Ecto neural progenitor cell (in vitro differentiated cells): ENCODE data around the gene ARGFX.
"Not testable (repeated sequence)": the region's sequence is repeated elsewhere in the genome, so short reads cannot be mapped to it uniquely, and the experiment has no call there.

Experiments
- DNase-seq: peaks from one replicate; pipeline ENCODE4 v3.0.0-alpha.2; 2018; ENCODE audit warnings: low spot score

Gene ARGFX

DNA sequence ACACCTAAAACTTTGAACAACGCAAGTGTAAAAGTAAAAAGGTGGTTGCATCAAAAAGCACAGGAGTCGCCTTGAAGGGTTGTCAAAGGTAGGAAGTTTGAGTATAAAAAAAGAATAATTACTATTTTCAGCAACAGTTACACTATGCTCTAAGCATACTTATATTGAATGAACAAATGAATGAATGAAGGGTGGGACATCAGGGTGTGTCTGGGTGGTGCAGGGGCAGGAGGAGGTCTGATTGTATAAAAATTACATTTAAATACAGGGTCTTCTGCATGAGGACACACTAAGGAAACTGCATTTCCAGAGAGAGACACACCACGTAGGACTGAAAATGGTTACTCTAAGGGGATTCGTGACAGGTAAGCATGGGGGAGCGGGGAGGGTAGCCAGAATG lies at the start of gene ARGFX:
Gene ARGFX (plus strand): TSS at position 301 of the 400 bp plus-strand sequence. CDS start 2,765 bp downstream, outside the sequence.
- DNase-seq = no peak

DNA sequence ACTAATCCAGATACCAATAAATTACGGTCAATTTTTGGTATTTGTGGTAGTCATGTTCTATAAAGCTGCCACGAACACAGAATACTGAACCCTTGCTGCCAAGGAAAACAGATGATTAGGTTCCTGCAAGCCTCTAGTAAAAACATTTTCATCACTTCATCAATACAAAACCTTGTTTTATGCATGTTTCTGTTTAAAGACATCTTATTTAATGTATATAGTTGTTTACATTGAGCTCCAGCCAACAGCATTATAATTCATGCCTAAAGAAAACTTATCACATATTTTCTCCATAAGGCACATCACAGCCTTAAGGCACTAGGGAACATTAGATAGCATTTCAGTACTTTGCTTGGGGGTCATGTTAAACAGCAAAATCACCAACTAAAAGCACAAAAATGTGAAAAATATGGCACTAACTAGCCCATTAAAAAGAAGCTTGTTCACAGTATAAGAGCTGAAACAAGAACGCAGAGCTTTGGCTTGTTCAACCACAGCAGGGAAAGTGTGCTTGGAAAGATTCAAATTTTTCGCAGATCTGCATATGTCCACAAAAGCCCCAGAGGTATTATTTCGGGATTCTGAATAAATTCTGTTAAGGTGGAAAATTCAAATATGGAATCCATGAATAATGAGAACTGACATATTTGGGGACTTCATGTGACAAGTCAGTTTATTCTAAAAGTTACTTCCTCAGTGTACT lies 49.6 kb upstream of the ARGFX start:
- DNase-seq = no peak

DNA sequence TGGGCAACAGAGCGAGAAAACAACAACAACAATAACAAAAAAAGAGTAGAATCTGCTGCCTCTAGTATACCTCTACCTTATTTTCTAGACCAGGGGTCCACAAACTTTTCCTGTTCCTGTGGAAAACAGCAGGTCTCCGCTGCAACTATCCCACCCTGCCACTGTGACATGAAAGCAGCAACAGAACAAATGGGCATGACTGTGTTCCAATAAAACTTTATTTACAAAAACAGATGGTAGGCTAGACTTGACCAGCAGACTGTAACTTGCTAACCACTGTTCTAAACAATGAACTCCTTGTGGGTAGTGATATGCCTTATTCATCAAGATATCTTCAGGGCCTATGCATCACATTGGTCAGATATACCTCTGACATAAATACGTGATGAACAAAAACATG lies 47.2 kb upstream of the ARGFX start:
- DNase-seq = no peak

DNA sequence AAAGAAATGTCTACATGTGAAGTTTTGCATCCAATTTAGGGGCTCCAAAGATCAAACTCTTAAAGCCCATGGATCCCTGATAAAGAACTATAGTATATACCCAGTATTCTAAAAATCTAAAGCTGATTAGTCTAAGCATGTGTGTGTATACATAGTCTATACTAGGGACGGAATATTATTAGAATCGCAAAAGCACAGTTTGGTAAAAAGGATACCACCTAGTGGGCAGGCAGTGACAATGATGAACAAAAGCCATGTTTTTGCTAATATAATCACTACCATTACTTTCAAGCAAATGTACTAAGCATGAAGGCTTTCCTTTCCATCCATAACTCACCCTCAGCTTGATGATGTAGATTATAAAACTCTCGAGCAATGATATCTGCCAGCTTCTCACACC lies 38.4 kb upstream of the ARGFX start:
- DNase-seq = no peak

DNA sequence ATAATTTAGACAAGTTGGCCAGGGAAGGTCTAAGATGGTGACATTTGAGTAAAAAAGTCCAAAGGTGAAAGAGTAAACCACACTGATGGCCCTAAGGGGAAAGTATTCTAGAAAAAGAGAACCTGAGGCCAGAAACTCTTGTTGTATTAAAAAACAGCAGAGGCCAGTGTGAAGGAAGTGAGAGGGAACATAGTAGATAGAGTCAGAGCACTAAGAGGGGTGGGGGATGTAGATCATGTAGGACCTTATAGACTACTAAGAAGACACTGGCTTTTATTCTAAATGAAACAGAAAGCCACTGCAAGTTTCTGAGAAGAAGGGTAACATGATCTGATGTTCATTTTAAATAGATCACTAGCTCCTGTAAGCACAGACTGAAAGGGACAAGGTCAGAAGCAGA lies 36.5 kb upstream of the ARGFX start:
- no peak for DNase-seq

DNA sequence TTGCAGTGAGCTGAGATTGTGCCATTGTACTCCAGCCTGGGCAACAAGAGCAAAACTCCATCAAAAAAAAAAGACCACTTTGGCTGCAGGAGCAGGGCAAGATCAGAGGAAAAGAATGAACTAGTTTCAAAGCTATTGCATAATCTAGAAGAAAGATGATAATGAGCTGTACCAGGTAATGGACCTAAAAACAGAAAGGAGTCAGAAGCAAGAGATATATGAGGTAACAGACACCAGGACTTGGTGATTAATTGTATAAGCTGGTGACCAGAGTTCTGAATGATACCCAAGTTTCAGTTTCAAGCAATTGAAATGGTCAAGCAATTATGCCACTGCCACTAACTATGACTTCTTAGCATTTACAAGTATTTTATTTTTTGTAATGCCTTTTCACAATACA lies 24.8 kb upstream of the ARGFX start:
- no peak for DNase-seq

DNA sequence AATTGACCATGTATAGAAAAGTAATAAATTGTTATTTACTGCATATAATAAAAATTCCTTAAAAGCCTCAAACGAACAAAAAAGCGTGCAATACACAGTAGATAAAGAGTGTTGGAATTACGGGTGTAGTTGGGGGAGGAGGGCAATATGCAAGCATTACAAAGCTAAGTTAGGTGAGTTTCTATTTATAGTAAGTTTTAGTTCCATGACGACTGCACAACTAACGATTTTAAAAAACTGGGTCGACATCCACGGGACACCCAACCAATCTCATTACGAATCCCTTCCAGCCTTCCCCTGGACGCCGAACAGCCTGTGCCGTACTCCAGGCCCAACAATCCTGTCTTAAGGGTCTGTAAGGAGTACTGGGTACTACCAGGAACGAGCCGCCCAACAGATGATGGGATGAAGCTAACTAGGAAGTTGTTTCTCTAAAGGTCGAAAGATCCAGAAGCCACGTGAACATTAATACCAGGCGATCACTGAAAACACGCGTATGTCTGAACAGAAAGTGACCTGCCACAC lies 22.6 kb upstream of the ARGFX start:
- no peak for DNase-seq

DNA sequence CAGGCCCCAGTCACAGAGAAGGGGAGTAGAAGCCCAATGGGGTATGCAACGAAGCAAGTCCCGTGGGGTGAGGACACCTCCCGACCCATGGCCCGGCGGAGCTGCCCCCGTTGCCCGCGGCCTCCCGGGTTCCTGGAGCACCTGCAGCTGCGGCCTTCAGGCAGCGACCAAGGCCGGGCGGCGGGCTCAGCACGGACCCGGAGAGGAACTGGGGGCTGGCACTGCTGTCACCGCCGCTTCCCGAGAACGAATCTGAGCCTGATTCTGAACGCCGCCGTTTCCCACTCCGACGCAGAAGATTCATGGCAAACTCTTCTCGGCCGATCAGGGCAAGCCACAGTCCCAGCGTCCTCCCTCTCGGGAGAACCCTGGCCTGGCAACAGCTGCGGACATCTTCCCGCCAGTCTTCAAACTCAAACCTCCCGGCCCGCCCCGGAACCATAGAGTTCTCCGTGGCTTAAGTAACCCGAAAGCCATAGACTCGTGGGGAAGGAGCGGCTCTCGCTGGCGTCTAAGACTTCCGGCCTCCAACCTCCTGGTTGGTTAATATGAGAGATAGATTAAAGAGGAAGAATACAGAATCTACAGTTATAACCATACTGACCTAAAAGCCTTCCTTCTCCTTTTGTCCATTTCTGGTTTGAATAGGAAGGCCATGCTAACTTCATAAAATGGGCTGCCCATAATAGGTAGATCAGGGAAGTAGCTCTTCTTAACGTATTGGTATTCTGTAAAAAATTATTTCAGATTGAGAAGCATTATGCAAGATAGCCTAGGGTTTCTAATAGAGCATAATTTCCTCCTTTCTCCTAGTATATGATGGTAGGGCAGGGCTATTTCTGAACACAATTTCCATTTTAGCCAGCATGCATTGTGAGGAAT lies 21.9 kb upstream of the ARGFX start, which contains the start of gene POLQ:
Gene POLQ (minus strand): TSS at position 415 of the 882 bp plus-strand sequence. CDS start 111 bp downstream, at position 304.
- DNase-seq = peak; percentile 88

DNA sequence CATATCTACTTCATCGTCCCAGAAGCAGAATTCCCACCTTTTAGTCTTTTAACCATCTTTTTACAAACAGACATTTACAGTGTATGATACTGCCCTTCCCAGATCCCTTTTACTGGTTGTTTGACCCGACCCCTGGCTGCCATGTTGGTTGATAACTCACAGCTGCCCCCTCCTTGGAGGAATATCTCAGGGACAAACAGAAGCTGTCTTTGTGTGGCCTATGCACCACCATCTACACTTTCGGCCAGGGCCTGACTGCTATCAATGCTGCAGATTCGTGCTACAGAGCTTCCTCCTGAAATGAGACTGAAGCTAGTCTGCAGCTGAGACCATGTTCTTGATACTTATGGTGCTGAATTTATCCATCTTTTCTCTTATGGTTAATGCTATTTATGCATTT lies 15.4 kb upstream of the ARGFX start:
- DNase-seq = no peak

DNA sequence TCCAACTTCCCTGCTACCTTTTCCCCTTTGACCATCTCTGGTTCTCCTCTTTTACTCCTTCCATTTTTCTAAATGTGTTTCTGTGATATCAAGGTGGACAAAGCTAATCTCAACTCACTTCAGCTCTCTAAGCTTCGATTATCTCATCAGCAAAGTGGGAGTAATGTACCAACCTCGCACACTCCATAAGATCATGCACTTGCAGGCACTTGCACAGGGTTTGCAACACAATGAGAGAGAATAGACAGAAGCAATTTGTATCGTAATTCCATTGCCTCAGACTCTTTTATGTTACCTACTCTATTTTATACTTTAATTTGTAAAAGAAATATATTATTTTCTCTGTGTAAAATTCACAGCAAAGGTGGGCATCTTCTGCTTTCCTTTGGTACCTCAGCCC lies 15.0 kb upstream of the ARGFX start:
- no peak for DNase-seq

DNA sequence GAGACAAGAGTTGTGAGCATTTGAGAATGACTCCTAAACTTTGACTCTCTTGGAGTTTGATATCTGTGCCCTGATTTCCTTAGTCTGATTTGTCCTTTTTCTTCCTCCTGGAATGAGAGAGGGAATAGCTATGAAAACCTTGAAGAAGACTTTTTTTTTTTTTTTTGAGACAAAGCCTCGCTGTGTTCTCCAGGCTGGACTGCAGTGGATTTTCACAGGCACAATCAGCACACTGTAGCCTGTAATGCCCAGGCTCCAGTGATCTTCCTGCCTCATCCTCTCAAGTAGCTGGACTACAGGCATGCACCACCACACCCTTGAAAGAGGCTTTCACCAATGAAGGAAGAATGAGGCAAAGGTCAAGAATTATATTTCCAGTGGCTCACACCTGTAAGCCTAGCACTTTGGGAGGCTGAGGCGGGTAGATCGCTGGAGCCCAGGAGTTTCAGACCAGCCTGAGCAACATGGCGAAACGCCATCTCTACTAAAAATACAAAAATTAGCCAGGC lies 10.3 kb upstream of the ARGFX start:
- no peak for DNase-seq

DNA sequence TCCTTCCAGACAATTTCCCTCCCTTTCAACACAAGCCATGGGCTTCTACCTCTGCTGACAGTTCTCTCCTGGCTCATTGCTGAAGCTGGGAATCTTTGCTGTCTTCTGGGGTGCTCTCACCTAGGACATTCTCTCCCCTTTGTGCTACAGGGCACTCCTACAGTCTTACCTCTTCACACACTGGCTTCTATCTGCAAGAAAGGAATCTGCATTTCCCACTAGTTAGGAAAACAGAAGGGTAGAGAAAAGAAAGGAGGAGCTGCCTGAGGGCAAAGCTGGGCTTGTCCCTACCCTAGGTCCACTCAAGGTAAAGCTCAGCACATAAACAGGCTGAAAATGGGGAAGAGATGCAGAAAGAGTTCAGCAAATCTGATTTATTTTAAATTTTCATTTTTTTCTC lies 5.6 kb upstream of the ARGFX start:
- no peak for DNase-seq

DNA sequence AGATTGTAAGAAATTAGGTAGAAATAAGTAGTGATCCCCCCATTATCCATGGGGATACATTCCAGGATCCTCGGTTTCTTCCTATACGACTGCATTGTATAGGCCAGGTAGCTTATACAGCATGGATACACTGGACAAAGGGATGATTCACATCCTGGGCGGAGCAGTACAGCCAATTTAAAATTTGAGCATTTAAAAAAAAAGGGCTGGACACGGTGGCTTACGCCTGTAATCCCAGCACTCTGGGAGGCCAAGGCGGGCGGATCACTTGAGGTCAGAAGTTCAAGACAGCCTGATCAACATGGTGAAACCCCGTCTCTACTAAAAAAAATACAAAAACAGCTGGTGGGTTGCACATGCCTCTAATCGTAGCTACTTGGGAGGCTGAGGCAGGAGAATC lies 976 bp upstream of the ARGFX start:
- DNase-seq = no peak

DNA sequence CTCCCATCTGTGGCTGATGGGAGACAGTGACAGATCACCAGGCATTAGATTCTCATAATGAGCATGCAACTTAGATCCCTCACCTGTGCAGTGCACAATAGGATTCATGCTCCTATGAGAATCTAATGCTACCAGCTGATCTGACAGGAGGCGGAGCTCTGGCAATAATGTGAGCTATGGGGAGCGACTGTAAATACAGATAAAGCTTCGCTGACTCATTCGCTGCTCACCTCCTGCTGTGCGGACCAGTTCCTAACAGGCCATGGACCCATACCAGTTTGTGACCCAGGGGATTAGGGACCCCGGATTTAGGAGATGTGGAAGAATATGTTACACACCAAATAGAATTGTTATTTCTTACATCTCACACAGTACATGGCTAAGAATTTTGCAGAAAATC lies 6.7 kb downstream of the ARGFX start:
- no peak for DNase-seq

DNA sequence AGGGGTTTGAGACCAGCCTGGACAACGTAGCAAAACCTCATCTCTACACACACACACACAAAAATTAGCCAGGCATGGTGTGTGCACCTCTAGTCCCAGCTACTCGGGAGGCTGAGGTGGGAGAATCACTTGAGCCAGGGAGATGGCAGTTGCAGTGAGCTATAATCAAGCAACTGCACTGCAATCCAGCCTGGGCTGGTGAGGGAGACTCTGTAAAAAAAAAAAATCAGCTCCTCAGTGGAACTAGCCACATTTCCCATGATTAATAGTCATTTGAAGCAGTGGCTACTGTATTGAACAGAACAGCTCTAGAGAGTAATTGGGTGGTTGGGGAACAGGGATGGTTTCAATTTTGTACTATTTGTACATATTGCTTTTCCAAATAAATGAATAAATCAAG lies 13.9 kb downstream of the ARGFX start:
- no peak for DNase-seq

DNA sequence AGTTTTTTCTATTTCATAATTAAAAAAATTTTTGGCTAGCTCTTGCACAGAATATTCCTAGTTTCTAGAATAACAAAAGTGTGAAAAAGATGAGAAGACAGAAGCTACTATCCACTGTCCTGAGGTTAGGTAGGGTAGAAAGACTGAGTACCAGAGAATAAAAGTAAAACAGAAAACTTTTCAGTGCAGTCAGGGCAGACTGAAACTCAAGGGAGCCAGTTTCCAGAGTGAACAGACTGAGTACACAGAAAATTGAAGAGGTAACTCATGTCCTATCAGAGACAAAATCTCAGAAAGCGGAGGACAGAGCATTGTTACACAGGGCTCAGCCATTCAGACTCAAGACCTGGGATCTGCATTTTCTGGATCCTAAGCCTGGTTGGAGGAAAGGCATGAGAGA lies 16.7 kb downstream of the ARGFX start:
- DNase-seq = no peak

DNA sequence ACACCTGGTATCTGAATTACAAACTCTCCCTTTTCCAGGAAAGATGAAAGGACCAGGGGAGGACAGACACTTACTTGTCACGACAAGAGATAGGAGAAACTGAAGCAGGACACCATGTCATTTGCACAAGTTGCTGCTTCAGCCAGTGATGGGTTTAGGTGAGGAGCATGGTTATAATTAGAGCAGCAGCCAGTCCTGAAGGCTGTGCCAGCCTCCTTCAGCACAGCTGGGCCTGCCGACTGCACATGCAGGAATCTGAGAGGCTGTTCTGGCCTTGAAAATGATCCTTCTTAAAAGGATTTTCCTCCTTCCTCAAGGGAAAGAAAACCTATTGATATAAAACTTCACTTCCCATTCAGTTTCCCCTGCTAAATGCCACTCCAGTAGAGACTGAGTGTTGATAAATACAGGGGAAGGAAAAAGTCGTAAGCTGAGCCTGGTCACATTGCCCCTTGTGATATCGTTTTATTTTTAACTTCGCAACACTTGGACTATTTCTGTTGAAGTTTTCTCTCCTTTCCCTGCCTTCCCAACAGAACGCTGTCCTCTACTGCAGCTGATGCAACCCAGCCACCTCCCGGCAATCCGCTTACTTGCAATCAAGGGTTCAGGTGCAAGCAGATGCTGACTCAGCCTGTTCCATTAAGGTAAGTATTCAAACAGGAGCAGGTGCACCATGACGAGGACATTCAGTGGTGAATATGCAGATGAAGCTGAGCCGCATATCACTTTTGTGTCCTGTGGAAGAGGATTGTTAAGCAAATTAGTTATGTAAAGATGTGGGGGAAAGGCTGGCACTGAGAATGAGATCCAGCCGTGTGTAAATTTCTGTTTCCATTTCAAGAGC lies 25.3 kb downstream of the ARGFX start, which contains the start of gene FBXO40:
Gene FBXO40 (plus strand): TSS at position 524 of the 847 bp plus-strand sequence. CDS start 27,197 bp downstream, outside the sequence.
- no peak for DNase-seq

DNA sequence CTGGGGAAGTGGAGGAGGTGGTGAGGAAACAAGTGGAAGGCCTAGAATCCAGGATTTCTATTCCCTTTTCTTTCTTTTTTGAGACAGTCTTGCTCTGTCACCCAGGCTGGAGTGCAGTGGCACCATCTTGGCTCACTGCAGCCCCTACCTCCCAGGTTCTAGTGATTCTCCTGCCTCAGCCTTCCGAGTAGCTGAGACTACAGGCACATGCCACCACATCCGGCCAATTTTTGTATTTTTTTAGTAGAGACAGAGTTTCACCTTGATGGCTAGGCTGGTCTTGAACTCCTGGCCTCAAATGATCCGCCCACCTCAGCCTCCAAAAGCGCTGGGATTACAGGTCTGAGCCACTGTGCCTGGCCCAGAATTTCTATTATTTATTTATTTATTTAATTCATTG lies 26.1 kb downstream of the ARGFX start:
- DNase-seq = not testable (repeated sequence)

DNA sequence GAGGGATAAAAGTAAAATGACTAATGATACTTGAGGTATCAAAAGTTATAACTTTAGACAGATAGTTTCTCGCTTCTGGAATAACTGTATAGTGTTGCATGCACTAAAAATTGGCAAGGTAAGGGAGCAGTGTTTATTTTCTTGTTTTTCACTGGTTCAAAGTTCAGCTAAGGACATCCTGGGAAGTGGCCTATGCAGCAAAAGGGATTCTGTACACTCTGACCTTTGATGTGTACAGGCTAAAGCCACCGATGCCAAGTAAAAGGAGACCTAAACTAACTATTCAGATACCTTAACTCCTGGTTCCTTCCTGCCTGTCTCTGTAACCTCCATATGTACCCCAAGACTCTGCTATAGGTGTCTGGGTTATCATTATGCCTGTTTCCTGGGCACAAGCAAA lies 27.1 kb downstream of the ARGFX start:
- DNase-seq = no peak

DNA sequence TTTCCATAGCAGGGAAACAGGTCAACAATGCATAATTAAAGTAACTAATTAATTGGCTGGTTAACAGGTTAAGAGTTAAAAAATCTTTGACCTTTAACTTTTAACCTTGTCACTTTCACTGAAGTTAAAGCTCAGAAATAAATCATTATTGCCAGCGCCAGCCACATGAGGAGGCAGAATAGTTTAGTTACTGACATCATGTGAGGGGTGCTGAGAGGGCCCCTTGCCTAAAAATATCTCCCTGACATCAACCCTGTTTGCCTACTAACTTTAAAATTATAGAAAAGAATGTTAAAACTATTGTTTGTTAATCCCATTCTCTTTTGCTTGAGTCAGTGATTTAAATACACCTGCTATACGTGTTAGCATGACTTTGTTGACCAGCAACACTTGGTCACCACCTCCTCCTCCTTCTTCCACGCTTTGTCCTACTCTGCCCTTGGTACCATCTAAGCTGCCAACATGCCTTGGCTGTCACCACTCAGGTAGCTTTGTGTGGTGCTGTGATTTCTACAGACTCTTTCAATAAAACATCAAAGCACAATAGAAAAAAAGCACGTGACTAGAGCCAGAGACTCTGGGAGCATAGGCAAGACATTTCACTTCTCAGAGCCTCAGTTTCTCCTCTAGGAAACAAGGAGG lies 28.1 kb downstream of the ARGFX start:
- no peak for DNase-seq

DNA sequence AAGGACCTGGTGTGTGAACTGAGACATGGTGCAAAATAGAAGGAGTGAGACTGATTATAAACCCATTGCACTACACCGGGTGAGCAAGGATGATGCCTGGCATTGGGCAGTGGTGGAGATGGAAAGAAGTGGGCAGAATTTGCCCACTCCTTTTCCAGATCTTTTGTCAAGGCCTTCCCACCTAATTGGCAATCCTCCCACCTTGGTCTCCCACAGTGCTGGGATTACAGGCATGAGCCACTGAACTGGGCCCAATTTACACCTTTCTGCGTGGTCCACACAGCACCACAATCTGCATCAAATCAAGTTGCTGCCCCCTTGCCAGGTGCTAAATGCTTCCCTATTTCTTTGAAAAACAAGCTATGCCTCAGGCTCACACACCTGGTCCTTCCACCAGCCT lies 30.8 kb downstream of the ARGFX start:
- DNase-seq = no peak
